WERI-Rb-1 (cell line): Measurements from ENCODE around the gene PPP1R3C.

ENCODE experiments used
- DNase-seq: peaks from one replicate; pipeline ENCODE4 v3.0.0-alpha.2; 2020
- H3K27ac ChIP-seq: fragments of 250-450 bp; sonication (Bioruptor Pico); 2 replicates; pipeline ENCODE4 v1.5.1; 2020; ENCODE audit warnings: mild to moderate bottlenecking, moderate library complexity
- H3K27me3 ChIP-seq: fragments of 250-450 bp; sonication (Bioruptor Pico); 2 replicates; pipeline ENCODE4 v1.5.1; 2021; ENCODE audit warnings: mild to moderate bottlenecking, low read depth, moderate library complexity; ENCODE audit not compliant: insufficient read depth, severe bottlenecking
- H3K36me3 ChIP-seq: fragments of 250-450 bp; sonication (Bioruptor Pico); 2 replicates; pipeline ENCODE4 v1.5.1; 2020; ENCODE audit warnings: mild to moderate bottlenecking, moderate library complexity
- H3K4me3 ChIP-seq: 2 replicates; pipeline ENCODE4 v1.5.1; 2011; ENCODE audit warnings: low read depth, mild to moderate bottlenecking, control low read depth, low read length
- H3K9me3 ChIP-seq: fragments of 250-450 bp; sonication (Bioruptor Pico); 2 replicates; pipeline ENCODE4 v1.5.1; 2021; ENCODE audit warnings: mild to moderate bottlenecking, moderate library complexity; ENCODE audit not compliant: severe bottlenecking
- CTCF ChIP-seq: IDR thresholded peaks from 2 replicates; pipeline ENCODE4 v1.5.1; 2011; ENCODE audit warnings: low read depth, mild to moderate bottlenecking, control low read depth, inconsistent platforms, low read length

PPP1R3C gene

GRCh38 chr10:91652364-91652763, 19.5 kb upstream of the PPP1R3C start:
- Histone ChIP-seq H3K36me3 (no peaks in the 10 kb centered on the region), H3K27me3 (no peaks in the 10 kb centered on the region), H3K9me3 (peaks cover 3% of the 10 kb centered on the region), H3K4me3 (no peak overlapping the region), H3K27ac (no peak overlapping the region)
- no peak for TF ChIP-seq CTCF
- DNase-seq = no peak

DNA sequence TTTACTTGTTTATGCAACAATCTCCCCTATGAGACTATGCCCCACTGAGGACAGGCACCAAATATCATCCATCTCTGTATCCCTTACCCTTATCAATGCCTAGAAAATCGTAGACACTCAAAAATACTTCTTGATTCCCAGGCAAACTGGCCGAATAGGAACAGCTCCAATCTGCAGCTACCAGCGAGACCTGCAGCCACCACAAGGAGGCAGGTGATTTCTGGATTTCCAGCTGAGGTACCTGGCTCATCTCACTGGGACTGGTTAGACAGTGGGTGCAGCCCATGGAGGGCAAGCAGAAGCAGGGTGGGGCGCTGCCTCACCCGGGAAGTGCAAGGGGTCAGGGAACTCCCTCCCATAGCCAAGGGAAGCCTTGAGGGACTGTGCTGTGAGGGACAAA, 10.8 kb upstream of the PPP1R3C start:
- no peaks in the 10 kb centered on the region for H3K27me3 ChIP-seq
- peak; percentile 52 for TF ChIP-seq CTCF
- no peaks in the 10 kb centered on the region for H3K9me3 ChIP-seq
- no peak overlapping the region for H3K27ac ChIP-seq
- H3K36me3 ChIP-seq = no peaks in the 10 kb centered on the region
- H3K4me3 ChIP-seq = no peak overlapping the region
- DNase-seq = peak; percentile 40

GRCh38 chr10:91642831-91643692, 10.2 kb upstream of the PPP1R3C start:
- H3K36me3 ChIP-seq = no peaks in the 10 kb centered on the region
- no peak for TF ChIP-seq CTCF
- no peak for DNase-seq
- no peak overlapping the region for H3K27ac ChIP-seq
- H3K4me3 ChIP-seq = no peak overlapping the region
- H3K9me3 ChIP-seq = no peaks in the 10 kb centered on the region
- no peaks in the 10 kb centered on the region for H3K27me3 ChIP-seq

GRCh38 chr10:91636892-91637291, 4.0 kb upstream of the PPP1R3C start:
- no peak overlapping the region for H3K27ac ChIP-seq
- H3K4me3 ChIP-seq = no peak overlapping the region
- no peaks in the 10 kb centered on the region for H3K36me3 ChIP-seq
- TF ChIP-seq CTCF = no peak
- no peaks in the 10 kb centered on the region for H3K9me3 ChIP-seq
- no peak for DNase-seq
- H3K27me3 ChIP-seq = no peaks in the 10 kb centered on the region

- Histone ChIP-seq H3K36me3 (no peaks in the 10 kb centered on the region), H3K27me3 (no peaks in the 10 kb centered on the region), H3K27ac (no peak overlapping the region), H3K4me3 (no peak overlapping the region), H3K9me3 (no peaks in the 10 kb centered on the region)
- TF ChIP-seq CTCF = peak; percentile 74
- DNase-seq = peak; percentile 62
Observed at GRCh38 chr10:91635401-91636400, 2.8 kb upstream of the PPP1R3C start.
